Stimulated activated CD4-positive, alpha-beta T cell treated with anti-CD3 and anti-CD28 coated beads, Interleukin-4, amount 100 ng/mL, for 4 hours (primary cell): Measurements from ENCODE around the gene CACNA1H.

ENCODE experiments used
- DNase-seq, 2 experiments: peaks; one replicate each; pipeline ENCODE4 v3.0.0-alpha.2; 2020

CACNA1H gene

DNA sequence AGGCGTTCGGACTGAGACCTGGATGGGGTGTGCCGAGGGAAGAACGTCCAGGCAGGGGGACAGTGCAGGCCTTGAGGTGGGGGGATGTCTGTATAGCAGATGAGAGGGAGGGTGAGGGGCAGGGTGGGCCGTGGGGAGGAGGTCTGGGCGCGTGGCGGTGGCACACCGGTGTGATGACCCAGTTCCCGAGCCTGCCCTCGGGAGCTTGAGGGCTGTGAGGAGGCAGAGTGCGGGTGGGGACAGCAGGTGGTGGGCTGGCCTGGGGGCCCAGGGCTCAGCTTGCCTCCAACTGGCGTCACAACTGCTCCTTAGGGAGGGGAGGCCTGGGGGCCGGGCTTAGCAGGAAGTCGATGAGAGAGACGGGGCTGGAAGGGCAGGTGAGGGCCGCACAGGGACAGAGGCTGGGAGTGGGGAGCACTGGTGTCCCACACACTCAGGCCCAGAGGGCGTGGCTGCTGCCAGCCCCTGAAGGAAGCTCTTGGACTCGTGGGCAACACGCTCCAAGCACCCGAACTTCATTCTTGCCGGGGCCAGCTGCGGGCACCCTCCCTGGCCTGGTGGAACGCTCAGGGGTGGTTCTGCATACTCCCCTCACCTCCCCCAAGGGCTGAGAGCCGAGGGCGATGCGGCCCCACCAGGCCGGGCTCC is 6.5 kb downstream of the CACNA1H start:
- DNase-seq, result no peak

DNA sequence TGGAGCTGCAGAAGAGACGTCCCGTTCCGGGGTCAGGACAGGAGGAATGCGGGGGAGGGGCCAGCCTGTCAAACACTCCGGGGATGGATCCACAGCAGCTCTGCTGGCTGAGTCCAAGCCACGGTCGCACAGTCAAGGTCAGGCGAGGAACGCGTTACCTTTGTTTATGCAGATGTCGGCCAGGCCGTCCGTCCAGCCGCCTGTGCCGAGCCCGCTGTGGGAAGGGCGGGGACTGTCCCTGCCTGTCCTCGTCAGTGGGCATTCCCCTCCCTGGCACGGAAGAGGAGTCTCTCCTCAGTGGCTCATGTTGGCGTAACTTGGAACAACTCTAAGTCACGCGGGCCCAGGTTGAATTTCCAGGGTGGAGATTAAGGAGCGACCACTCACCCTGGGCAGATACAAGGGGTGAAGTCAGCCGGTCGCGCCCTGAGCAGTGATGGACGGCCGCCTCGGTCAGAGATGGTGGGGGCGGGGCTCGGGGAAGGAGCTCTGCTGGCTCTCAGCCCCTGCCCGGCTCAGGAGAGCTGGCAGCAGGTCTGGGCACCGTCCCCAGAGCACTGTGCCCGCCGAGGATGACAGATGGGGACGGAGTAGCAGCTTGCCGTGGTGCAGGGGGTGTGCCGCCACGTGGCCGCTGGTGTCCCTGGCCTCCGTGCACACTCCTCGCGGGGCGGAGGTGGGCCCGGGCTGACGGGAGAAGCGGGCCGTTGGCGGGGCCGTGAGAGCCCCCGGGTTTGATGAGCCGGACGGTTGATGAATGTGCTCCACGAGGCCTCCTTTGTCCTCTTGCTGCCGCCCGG is 7.3 kb downstream of the CACNA1H start:
- DNase-seq, result no peak

DNA sequence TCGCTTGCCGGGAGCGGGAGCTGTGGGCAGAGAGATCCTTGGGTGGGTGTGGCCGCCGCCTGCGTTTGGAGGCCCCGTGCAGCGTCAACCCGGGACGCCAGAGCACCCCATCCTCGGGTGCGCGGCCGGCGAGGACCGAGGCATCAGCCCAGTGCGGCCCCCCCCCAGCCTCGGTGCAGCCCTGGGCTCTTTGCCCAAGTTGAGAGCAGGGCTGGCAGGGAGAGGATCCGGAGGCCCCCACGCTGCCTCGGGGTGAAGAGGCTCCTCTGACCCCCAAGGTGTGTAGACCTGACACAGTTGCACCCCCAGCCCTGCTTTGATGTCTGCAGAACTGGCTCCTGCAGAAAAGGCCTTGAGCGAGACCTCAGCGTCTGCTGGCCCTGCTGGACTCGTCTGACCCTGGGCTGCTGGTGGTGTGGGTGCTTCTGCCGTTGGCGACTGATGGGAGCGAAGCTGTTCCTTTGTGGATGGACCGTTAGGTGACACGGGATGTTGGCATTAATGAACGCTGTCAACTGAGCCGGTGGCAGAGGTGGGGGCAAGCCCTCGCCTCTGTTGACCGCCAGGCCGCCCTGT is 8.0 kb downstream of the CACNA1H start:
- DNase-seq, result no peak

DNA sequence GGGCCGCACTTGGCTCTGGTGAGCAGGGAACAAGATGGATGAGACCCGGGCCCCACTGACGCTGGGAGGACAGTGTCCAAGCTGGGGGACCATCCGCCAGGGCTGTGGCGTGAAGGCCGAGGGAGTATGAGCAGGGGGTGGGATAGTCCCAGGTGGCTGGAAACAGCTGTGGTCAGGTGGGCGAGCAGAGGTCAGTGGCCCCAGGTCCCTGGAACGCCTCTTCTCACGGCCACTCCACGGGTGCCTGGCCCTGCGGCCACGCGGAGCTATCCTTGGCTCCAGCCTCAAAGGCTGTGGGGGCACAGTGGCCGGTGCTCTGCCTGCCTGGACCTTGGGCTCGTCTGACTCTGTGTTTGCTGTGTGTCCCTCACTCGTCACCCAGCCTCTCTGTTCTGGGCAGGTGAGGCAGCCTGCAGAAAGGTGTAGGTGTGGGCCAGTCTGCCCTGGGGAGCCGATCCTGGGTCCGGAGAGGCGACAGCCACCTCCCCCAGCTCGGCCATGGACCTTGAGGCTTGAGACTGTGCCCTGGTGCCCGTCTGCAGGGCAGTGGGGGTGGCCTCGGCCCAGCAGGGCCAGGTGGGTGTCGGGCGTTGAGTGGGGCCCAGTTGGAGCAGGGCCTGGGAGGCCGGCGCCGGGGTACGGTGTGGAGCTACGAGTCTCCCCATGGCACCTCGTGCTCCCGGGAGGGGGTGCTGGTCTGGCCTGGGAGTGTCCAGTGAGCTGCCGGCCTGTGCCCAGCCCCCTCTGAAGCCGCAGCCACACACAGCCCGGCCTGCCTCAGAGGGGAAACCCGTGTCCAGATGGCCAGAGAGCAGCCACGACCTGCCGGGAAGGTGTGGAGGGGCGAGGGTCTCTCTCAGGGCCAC is 10.0 kb downstream of the CACNA1H start:
- no peak for DNase-seq

DNA sequence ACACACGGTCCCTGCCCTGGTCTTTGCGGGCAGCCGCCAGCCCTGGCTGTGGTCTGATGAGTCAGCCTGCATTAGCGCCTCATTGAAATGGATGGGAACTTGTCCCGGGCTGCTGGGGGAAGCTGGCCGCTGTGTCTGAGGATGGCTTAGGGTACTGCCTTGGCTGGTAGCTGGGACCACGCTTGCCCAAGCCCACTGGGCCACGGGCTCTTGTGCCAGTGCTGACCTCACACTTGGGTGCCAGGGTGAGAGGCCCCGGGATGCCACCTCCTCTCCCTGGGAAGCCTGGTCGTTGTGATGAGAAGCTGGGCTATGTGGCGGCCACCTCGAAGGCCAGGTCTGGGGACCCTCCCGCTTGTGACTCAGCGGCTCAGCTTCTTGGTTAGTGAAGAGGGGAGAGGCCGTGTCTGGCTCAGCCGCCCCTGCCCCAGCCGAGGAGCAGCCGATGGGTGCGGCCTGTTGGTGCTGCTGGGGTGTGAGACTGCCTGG is 10.7 kb downstream of the CACNA1H start:
- no peak for DNase-seq

DNA sequence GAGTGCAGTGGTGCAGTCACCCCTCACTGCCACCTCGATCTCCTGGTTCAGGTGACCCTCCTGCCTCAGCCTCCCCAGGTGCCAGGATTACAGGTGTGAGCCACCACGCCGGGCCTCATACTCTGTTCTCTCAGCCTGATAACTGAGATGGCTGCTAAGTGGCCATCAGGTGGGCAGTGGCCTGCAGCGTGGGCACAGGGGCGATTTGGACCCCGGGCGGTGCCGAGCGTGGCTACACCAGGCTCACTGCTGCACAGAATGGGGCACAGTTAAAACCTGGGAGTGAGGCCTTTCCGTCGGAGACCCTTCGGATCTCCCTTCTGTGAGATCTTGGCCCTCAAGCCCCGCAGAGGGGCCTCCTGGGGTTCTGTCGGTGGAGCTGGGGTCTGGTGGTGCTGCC is 11.5 kb downstream of the CACNA1H start:
- DNase-seq, result no peak

DNA sequence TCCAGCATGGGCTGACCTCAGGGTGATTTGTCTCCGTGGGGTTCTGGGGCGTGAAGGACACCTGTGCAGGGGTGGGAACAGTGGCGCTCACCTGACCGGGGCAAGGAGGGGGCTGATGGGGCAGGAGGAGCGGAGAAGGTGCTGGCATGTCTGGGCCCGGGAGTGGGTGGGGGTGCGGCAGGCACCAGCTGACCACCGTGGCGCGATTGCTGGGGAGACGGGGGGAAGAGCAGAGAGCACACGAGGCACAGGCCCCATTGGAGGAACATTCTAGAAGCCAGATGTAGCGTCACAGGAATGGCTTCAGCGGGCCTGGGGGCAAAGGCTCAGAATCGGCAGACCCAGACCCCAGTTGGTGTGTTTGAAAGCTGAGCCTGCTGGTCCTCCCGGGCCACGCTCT is 12.1 kb downstream of the CACNA1H start:
- no peak for DNase-seq

DNA sequence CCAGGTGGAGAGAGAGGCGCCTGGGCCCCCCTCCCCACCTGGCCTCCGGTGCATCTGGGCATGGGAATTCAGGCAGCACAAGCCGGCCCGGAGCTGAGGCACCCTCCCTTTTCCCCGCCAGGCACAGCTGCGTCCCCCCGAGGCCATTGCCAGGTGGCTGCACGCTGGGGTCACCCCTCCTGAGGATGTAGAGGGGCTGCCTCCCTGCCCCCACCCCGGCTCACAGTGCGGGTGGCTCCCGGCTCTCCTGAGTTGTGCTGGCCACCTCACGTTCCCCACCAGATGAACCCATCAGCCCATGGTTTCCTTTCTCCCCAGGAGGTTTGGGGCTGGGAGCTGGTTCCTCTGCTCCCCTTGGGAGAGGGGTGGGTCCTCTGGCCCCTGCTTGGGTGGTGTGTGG is 12.6 kb downstream of the CACNA1H start:
- DNase-seq, result no peak

DNA sequence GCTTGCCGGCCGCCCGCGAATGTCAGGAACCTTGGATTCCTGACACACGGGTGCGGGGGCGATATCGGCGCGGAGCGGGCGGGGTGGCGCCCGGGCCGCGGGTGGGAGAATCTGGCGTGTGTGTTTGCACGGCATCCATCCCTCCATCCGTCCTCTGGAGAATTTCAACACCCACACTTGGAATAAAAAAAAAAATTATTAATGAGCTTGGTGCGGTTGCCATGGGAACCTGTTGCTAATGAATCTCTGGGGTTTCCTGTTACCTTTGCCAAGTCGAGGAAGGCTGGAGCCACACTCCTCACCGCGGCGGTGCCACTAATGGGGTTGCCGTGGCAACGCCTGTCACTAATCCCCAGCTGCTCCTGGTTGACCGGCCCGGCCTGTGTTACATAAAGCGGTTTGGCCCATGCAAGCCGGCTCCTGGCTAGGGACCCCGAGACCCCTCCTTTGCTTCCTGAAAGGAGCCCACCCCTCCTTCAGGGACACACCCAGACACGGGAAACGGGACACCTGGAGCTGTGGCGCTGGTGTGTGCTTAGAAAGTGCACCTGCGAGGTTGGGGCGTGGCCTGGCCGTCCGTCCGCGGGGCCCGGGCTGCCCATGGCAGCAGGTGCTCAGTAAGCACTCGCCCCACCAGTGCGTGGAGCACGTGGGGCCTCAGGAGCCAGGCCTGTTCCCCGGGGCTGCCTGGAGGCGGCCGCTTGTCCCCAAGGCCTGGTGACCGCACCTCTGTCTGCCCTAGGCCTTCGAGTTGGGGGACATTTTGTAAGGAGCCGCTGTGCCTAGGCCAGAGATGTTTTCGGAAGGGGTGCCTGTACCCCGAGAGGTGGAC is 14.6 kb downstream of the CACNA1H start:
- no peak for DNase-seq

DNA sequence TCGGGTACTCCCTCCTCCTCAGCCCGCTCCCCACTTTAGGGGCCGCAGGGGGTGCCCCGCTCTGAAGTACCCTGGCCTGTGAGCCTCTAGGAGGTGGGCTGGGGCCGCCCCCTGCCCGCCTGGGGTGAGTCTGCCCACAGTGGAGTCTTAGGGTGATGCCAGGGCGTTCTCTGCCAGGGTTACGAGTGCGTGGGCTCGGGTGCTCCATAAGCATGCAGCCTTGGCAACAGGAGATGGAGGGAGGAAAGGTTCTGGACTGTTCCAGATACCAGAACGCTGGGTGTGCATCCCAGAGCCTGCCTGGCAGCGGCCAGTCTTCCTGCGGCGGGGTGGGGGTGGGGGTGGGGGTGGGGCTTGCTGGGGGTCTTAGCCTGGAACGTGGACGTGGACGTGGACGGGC is 15.9 kb downstream of the CACNA1H start:
- no peak for DNase-seq

DNA sequence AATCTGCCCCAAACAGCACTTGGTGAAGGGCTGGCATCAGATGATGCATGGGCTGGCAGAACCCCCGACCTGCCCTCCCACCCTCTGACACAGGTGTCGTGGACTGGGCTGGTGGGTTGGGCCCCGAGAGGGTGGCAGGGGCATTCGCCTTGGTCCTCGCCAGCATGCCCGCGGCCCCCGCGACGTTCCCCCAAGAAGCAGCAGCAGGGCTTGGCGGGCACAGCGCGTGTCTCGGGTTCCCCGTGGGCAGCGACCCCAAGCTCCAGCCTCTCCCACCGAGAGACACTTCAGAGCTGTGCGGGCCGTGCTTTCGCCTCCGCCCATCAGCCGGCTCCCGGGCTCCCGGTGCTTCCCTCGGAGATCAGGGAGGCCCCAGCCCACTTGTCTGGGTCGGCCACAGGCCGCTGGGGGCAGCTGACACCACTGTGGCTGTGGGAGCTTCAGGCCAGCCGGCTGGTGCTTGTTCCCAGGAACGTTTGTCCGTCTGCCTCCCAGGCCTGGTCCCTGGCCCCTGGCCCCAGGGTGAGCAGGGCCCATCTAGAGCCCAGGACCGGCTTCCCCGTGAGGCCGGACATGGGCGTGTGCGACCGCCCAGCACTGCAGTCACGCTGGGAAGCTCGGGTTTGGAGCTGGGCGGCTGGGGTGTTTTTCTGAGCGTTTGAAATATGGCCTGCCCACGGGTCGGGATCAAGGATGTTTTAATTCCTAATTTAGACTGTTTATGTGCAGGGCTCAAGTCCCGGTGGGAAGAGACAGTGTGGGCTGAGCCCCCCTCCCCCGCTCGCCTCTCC is 16.6 kb downstream of the CACNA1H start:
- DNase-seq, result no peak

DNA sequence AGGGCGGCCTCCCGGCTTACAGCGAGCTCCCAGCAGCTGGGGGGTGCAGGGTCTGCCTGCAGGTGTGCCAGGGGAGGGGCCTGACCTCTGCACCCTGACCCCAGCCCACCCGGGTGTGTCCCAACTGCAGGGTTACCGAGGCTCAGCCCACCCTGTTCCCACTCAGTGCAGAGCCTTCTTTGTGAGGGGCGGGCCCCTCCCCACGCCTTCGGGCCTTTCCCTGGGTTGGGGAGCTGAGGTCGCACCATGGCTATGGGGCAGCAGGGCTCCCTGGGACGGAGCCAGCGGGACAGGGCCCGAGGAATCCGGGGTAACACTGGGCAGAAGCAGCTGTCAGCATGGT is 17.1 kb downstream of the CACNA1H start:
- DNase-seq, result no peak

DNA sequence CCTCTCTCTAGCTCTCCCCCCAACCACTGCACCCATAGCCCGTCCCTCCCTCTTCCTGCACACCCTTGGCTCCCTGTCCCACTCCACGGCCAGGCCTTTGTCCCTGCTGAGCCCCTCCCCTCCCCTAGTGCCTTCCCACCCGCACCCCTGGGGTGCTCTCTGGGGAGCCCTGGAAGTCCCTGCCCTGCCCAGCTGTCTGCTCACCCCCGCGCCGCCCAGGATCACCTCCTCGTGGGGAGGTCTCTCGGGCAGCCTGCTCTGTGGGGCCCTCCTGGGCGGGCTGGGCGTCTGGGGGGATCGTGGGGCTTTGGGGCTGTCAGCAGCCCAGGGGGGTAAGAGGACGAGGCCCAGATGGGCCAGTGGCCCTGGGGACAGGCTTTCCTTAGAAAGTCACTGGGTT is 18.1 kb downstream of the CACNA1H start:
- DNase-seq, result no peak

DNA sequence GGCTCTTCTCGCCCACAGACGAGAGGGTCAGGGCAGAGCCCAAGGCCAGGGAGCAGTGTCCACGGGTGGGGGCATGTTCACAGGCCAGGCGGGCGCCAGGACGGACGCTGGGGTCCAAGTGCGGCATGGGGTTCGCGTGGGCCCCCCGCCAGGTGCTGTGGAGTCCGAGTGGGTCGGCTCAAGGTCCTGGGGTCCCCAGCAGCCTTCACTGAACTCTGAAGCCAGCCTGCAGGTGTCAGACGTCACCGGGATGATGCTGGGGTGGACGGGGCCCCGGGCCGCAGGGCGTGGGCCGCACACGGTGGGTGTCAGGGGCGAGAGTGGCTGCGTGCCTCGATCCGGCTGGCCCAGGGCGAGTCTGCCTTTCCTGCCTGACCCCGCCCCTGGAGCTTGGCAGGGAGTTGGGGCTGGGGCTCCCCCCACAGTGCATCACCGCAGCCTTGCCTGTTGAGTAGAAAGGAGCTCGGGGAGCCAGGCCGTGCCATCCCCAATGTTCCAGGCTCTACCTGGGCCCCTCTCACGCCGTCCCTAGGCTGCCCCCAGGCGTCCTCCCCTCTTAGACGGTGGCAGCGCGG is 19.0 kb downstream of the CACNA1H start:
- DNase-seq, result no peak

DNA sequence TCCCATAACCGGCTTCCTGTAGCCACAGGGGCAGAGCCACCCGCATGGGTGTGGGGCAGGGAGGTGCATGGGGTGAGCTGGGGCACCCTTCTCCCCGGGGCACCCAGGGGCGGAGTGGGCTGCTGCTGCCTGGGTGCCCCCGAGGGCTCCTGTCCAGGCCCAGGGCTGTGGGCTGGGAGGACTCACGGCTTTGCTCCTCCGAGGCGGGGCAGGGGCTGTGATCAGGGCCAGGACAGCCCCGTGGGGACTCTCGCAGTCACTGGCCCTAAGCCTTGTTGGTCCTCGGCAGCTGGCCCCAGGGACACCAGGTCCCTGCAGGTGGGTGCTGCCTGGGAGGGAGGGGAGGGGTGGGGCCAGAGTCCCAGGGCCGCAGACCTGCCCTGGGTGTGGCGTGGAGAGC is 19.7 kb downstream of the CACNA1H start:
- DNase-seq, result no peak

DNA sequence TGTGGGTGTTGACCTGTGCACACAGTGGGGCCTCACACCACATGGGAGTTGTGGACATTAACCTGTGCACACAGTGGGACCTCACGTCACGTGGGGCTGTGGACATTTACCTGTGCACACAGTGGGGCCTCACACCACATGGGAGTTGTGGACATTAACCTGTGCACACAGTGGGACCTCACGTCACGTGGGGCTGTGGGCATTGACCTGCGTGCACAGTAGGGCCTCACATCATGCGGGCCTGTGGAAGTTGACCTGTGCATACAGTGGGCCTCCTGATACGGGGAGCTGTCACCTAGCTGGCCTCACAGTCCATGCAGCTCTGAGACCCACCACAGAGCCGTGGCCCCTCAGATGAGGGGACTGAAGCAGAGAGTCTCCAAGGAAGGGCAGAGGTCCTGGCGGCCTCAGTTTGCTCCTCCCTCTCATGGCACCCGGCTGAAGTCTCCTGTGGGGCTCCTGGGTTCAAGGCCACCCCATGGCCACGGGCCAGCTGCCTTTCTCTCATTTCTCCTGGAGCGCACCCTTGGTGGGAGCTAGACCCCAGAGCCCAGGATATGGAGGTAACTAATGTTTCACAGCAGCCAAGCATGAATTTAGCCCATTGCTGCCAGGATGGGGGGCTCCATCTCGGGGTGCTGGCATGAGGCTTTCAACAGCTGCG is 21.0 kb downstream of the CACNA1H start:
- no peak for DNase-seq

DNA sequence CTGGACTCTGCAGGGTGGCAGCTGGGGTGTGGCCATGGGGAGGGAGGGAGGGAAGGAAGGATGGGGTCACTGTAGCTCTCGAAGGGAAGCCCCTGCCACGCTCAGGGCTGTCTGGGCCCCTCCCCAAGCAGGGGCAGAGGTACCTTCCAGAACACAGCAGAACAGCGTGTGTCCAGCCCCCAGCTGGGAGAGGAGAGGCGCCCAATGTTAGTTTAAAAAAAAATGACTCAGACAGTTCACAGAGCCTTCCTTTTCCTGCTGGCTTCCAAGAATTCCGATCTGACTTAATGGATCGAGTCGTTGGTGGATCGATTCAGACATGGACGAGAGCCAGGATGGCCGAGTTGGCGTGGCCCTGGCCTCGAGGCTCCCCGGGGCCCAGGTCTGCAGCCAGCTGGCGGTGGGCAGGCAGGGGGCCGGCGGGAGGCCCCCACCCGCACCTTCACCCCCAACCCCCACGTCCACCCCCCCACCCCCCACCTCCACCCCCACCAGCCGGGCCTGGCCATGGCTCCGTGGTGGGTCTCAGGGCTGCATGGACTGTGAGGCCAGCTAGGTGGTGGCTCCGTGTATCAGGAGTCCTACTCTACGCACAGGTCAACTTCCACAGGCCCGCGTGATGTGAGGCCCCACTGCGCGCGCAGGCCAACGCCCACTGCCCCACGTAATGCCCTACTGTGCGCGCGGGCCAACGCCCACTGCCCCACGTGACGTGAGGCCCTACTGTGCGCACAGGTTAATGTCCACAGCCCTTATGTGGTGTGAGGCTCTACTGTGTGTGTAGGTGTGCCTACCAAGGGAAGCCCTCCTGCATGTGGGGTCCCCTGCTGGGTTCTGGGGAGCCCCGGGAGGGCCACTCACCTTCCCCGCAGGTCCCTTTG is 21.8 kb downstream of the CACNA1H start:
- DNase-seq, result no peak

DNA sequence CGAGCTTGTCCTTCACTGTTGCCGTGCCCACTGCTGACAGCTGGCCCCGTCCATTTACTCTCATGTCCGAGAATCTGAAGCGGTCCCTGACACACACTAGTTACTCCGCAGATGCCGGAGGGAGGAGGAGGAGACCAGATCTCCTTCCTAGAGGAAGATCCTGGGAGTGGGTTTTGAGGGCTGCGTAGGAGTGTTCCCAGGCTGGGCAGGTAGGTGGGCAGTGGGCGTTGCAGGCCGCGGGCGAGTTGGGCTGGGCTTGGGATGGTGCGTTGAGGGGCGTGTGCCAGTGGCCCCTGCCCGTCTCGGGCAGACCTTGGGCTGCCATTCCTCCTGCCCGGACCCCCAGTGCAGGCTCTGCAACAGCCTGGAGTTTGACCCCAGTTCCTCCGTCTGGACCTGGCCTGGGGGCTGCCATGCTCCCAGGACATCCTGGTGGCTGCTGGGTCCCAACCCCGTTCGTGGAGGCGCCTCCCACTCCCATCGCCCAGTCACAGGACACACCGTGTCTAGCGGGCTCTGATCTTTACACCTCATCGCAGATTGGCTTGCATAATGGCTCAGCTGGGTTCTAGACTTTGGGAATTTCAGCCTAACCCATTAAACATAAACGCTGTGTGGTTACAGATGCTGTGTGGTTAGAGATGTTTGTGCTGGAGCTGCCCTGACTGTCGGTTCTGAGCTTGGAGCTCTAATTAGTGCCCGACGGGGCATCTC is 22.8 kb downstream of the CACNA1H start:
- no peak for DNase-seq
